HL-60 (cell line): ENCODE data around the gene SETBP1.

Experiments used
- DNase-seq, 2 experiments: peaks; one replicate each; pipeline ENCODE4 v3.0.0-alpha.2; 2010 to 2020; ENCODE audit warnings: low read depth in 1 of 2, low spot score in 1 of 2
- H3K27ac ChIP-seq: fragments of 250-450 bp; sonication (Bioruptor Pico); replicated peaks from 2 replicates; pipeline ENCODE4 v1.5.1; 2020; ENCODE audit warnings: mild to moderate bottlenecking, moderate library complexity
- H3K27me3 ChIP-seq: fragments of 250-450 bp; sonication (Bioruptor Pico); 2 replicates; pipeline ENCODE4 v1.5.1; 2021; ENCODE audit warnings: mild to moderate bottlenecking, moderate library complexity; ENCODE audit not compliant: insufficient read depth, poor library complexity, severe bottlenecking
- H3K4me3 ChIP-seq: replicated peaks from 2 replicates; pipeline ENCODE4 v1.5.1; 2011; ENCODE audit warnings: mild to moderate bottlenecking, control low read depth, low read length; ENCODE audit not compliant: insufficient read depth
- GABPA ChIP-seq: IDR thresholded peaks from 2 replicates; pipeline ENCODE4 v1.6.1; 2012; ENCODE audit warnings: low read depth
- POLR2AphosphoS5 ChIP-seq: IDR thresholded peaks from 2 replicates; pipeline ENCODE4 v1.6.1; 2012; ENCODE audit warnings: low read depth
- SPI1 ChIP-seq: IDR thresholded peaks from 2 replicates; pipeline ENCODE4 v1.6.1; 2012; ENCODE audit warnings: low read depth, mild to moderate bottlenecking, borderline replicate concordance
- TF ChIP-seq, protein P1 (sequence below): IDR thresholded peaks from 2 replicates; pipeline ENCODE4 v1.6.1; 2012; ENCODE audit warnings: low read depth; ENCODE audit not compliant: insufficient replicate concordance
- TF ChIP-seq, protein P2 (sequence below): IDR thresholded peaks from one replicate; pipeline ENCODE4 v1.5.1; 2011; ENCODE audit warnings: low read length, control low read depth, inconsistent platforms; ENCODE audit not compliant: insufficient read depth

SETBP1 gene

DNA sequence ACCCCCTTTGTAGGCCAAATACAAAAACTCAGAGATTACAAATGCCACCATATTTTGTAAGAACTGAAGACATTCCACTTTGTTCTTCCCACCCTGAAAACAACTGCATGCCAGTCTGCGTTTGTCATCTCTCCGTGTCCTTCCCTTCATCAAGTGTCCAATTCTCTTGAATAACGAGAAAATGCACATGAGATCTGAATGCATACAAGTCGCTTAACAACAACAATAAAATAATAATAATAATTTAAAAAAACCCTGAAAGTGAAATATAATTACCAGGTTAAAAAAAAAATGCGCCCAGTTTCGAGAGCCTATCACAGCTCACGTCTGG, 2.0 kb upstream of the SETBP1 start:
- H3K27me3 ChIP-seq: peaks cover 58% of the 10 kb centered on the region
- TF ChIP-seq, protein P1, sequence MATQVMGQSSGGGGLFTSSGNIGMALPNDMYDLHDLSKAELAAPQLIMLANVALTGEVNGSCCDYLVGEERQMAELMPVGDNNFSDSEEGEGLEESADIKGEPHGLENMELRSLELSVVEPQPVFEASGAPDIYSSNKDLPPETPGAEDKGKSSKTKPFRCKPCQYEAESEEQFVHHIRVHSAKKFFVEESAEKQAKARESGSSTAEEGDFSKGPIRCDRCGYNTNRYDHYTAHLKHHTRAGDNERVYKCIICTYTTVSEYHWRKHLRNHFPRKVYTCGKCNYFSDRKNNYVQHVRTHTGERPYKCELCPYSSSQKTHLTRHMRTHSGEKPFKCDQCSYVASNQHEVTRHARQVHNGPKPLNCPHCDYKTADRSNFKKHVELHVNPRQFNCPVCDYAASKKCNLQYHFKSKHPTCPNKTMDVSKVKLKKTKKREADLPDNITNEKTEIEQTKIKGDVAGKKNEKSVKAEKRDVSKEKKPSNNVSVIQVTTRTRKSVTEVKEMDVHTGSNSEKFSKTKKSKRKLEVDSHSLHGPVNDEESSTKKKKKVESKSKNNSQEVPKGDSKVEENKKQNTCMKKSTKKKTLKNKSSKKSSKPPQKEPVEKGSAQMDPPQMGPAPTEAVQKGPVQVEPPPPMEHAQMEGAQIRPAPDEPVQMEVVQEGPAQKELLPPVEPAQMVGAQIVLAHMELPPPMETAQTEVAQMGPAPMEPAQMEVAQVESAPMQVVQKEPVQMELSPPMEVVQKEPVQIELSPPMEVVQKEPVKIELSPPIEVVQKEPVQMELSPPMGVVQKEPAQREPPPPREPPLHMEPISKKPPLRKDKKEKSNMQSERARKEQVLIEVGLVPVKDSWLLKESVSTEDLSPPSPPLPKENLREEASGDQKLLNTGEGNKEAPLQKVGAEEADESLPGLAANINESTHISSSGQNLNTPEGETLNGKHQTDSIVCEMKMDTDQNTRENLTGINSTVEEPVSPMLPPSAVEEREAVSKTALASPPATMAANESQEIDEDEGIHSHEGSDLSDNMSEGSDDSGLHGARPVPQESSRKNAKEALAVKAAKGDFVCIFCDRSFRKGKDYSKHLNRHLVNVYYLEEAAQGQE: no peak
- TF ChIP-seq SPI1 (no peak), GABPA (no peak), POLR2AphosphoS5 (no peak)
- TF ChIP-seq, protein P2, sequence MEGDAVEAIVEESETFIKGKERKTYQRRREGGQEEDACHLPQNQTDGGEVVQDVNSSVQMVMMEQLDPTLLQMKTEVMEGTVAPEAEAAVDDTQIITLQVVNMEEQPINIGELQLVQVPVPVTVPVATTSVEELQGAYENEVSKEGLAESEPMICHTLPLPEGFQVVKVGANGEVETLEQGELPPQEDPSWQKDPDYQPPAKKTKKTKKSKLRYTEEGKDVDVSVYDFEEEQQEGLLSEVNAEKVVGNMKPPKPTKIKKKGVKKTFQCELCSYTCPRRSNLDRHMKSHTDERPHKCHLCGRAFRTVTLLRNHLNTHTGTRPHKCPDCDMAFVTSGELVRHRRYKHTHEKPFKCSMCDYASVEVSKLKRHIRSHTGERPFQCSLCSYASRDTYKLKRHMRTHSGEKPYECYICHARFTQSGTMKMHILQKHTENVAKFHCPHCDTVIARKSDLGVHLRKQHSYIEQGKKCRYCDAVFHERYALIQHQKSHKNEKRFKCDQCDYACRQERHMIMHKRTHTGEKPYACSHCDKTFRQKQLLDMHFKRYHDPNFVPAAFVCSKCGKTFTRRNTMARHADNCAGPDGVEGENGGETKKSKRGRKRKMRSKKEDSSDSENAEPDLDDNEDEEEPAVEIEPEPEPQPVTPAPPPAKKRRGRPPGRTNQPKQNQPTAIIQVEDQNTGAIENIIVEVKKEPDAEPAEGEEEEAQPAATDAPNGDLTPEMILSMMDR: no peak
- no peak for DNase-seq
- no peak overlapping the region for H3K27ac ChIP-seq
- no peak overlapping the region for H3K4me3 ChIP-seq

DNA sequence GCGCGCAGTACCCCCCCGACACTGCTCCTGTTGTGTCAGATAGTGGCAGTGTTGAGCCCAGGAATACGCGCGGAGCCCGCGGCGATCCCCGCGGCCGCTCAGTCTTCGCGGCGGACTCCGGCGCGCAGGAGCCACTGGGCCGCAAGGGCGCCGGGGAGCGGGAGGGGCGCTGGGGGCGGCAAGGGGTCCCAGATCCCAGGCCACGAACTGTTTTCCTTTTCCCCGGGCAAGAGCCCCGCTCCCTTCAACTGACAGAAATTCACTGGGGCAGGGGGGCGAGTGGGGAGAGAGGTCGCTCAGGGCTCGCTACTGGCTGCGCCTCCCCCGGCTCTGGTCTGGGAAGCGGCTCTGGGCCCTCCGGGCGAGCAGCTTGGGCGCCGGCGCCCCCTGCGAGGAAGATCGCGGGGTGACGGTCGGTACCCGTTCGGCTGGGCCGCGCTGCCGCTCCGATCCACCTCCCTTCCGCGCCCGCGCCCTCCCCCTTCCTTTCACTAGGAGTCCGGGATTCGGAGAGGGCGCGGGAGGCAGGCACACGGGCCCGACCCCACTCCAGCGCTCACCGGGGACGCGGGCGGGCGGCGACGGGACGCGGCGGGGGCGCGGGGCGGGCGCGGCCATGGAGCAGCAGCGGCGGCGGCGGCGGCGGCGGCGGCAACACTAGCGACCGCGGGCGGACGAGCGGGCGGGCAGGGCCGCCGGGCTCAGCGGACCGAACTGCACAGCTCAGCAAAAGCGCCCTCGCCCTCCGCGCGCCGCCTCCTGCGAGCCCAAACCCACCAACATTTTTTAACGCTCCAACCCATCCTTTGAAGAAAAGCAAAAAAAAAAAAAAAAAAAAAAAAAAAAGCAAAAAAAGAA, 1.4 kb upstream of the SETBP1 start:
- Histone ChIP-seq H3K27me3 (peaks cover 64% of the 10 kb centered on the region), H3K27ac (no peak overlapping the region), H3K4me3 (peak overlapping the region; percentile 57)
- TF ChIP-seq, protein P2: peak; percentile 56
- no peak for TF ChIP-seq GABPA
- peak; percentile 59 to 82 for DNase-seq

DNA sequence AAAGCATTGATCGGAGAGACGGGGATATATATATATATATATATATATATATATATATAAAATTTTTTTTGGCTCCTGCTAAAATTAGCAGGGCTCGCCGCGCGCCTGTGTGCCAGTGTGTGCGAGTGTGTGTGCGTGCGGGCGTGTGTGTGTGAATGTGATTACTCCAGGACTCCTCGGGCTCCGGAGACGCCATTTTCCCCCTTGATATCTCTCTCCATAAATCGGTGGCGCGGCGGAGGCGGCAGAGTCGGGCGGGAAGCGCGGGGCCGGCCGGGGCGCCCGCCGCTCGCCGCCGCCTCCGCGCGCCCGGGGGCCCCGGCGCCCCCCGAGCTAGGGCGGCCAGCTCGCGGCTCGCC, 795 bp upstream of the SETBP1 start:
- H3K27ac ChIP-seq: no peak overlapping the region
- peak overlapping the region; percentile 57 for H3K4me3 ChIP-seq
- TF ChIP-seq SPI1 (no peak), POLR2AphosphoS5 (no peak), GABPA (no peak)
- TF ChIP-seq, protein P2: no peak
- TF ChIP-seq, protein P1: no peak
- DNase-seq: no peak
- H3K27me3 ChIP-seq: peaks cover 64% of the 10 kb centered on the region
